Activated CD8-positive, alpha-beta T cell treated with anti-CD3 and anti-CD28 coated beads for 36 hours (primary cell): ENCODE measurements around the gene SURF1. TPM values are rescaled to one million over a fixed set of nuclear protein-coding genes. Genes with fewer than 3 reads are reported as not detected.
"Not testable (repeated sequence)": the region's sequence is repeated elsewhere in the genome, so short reads cannot be mapped to it uniquely, and the experiment has no call there.

Experiments used
- ATAC-seq: fragments of 200-7000 bp; cut with Tn5 transposase; one replicate; pipeline ENCODE4 v1.10.0; 2021; ENCODE audit warnings: mild to moderate bottlenecking, moderate library complexity
- CTCF ChIA-PET: fragments of 350-600 bp; sonication (Branson Sonifier 250); formaldehyde crosslinking; loops from one replicate; lab custom pipeline; 2021; ENCODE audit warnings: antibody characterized with exemption; lab: Charles Lee
- POLR2A ChIA-PET: fragments of 350-600 bp; sonication (Branson Sonifier 250); formaldehyde crosslinking; loops from one replicate; lab custom pipeline; 2021; ENCODE audit warnings: antibody characterized with exemption; lab: Charles Lee
- DNase-seq: peaks from one replicate; pipeline ENCODE4 v3.0.0-alpha.2; 2020
- H3K27ac Mint-ChIP-seq: one replicate; pipeline ENCODE4 v1.8.0; 2021; ENCODE audit warnings: mild to moderate bottlenecking, mixed read lengths
- H3K27me3 Mint-ChIP-seq: one replicate; pipeline ENCODE4 v1.8.0; 2021; ENCODE audit warnings: mixed read lengths
- H3K36me3 Mint-ChIP-seq: one replicate; pipeline ENCODE4 v1.8.0; 2021; ENCODE audit warnings: low read depth, mixed read lengths
- H3K4me1 Mint-ChIP-seq: one replicate; pipeline ENCODE4 v1.8.0; 2021; ENCODE audit warnings: low read depth, mixed read lengths
- H3K4me3 Mint-ChIP-seq: one replicate; pipeline ENCODE4 v1.8.0; 2021; ENCODE audit warnings: mild to moderate bottlenecking, moderate library complexity, mixed read lengths
- H3K9me3 Mint-ChIP-seq: one replicate; pipeline ENCODE4 v1.8.0; 2021; ENCODE audit warnings: mixed read lengths
- CTCF ChIP-seq: fragments of 200-600 bp; IDR thresholded peaks from one replicate; pipeline ENCODE4 v1.8.0; 2022; ENCODE audit warnings: antibody characterized with exemption, mild to moderate bottlenecking
- intact Hi-C: fragments of 100-400 bp; cut with micrococcal nuclease; formaldehyde crosslinking; loops from one replicate; pipeline ENCODE4 v1.10.0; 2022
- total RNA-seq, 2 experiments: library from RNA; stranded (reverse); gene quantifications; one replicate each; pipeline ENCODE4 v1.2.3, GENCODE V29; 2021

Gene SURF1
- total RNA-seq, 2 experiments from 2014 or later = 22.1 to 25.3 TPM

- Mint-ChIP-seq H3K36me3 (peaks cover 8% of the 10 kb centered on the region), H3K4me3 (no peak overlapping the region), H3K27me3 (no peaks in the 10 kb centered on the region), H3K9me3 (no peaks in the 10 kb centered on the region), H3K27ac (no peak overlapping the region), H3K4me1 (peaks cover 4% of the 10 kb centered on the region)
- POLR2A ChIA-PET = interaction anchor here (0.8 to 1.8 kb wide), 3 partner anchors 8 to 37 kb away, joined by 3 to 4 read pairs (median 4); partner anchors contain the start of genes MED22 and RPL7A
- DNase-seq (no peak), ATAC-seq (no peak)
- CTCF ChIA-PET = interaction anchor here (0.6 to 1.3 kb wide), 3 partner anchors 33 to 141 kb away, joined by 3 to 4 read pairs (median 4); no protein-coding TSS in a partner anchor
- TF ChIP-seq CTCF = no peak
- intact Hi-C loops = loop anchor here (10.0 kb wide), 1 partner anchor 105 kb away; no protein-coding TSS in a partner anchor
Observed at GRCh38 chr9:133379153-133380086, 23.1 kb upstream of the SURF1 start.

GRCh38 chr9:133378408-133378962 is 22.2 kb upstream of the SURF1 start:
- ATAC-seq = no peak
- intact Hi-C loops = loop anchor here (10.0 kb wide), 1 partner anchor 106 kb away; no protein-coding TSS in a partner anchor

GRCh38 chr9:133377721-133378216 is 21.5 kb upstream of the SURF1 start:
- Mint-ChIP-seq H3K4me3 (no peak overlapping the region), H3K36me3 (peaks cover 21% of the 10 kb centered on the region), H3K4me1 (peaks cover 16% of the 10 kb centered on the region), H3K9me3 (no peaks in the 10 kb centered on the region), H3K27me3 (no peaks in the 10 kb centered on the region), H3K27ac (no peak overlapping the region)
- ChIA-PET CTCF (interaction anchor here (0.7 to 2.1 kb wide), 4 partner anchors 18 to 231 kb away, joined by 3 to 6 read pairs (median 4); no protein-coding TSS in a partner anchor), POLR2A (interaction anchor here (1.4 to 1.8 kb wide), 6 partner anchors 10 to 36 kb away, joined by 3 to 9 read pairs (median 4); partner anchors contain the start of genes MED22 and RPL7A)
- no peak for DNase-seq
- TF ChIP-seq CTCF = no peak
- no peak for ATAC-seq
- intact Hi-C loops = loop anchor here (10.0 kb wide), 1 partner anchor 107 kb away; no protein-coding TSS in a partner anchor

More at GRCh38 chr9:133378408-133378962, 22.2 kb upstream of the SURF1 start:
- no peak for DNase-seq
- H3K4me1 Mint-ChIP-seq = peaks cover 9% of the 10 kb centered on the region
- peaks cover 14% of the 10 kb centered on the region for H3K36me3 Mint-ChIP-seq
- TF ChIP-seq CTCF = no peak
- H3K27me3 Mint-ChIP-seq = no peaks in the 10 kb centered on the region
- no peak overlapping the region for H3K27ac Mint-ChIP-seq
- no peaks in the 10 kb centered on the region for H3K9me3 Mint-ChIP-seq
- ChIA-PET POLR2A (interaction anchor here (1.4 to 1.8 kb wide), 4 partner anchors 11 to 36 kb away, joined by 3 to 5 read pairs (median 4); partner anchors contain the start of genes MED22 and RPL7A), CTCF (interaction anchor here (0.6 to 2.1 kb wide), 3 partner anchors 25 to 231 kb away, joined by 3 to 6 read pairs (median 3); no protein-coding TSS in a partner anchor)
- no peak overlapping the region for H3K4me3 Mint-ChIP-seq

- H3K27me3 Mint-ChIP-seq, H3K27ac Mint-ChIP-seq, ATAC-seq, DNase-seq, H3K9me3 Mint-ChIP-seq: not testable (repeated sequence)
- Mint-ChIP-seq H3K4me3 (peak overlapping the region; percentile 54), H3K36me3 (peaks cover 26% of the 10 kb centered on the region), H3K4me1 (peaks cover 21% of the 10 kb centered on the region)
- CTCF ChIA-PET = interaction anchor here (0.7 to 2.1 kb wide), 7 partner anchors 17 to 233 kb away, joined by 3 to 6 read pairs (median 4); no protein-coding TSS in a partner anchor
- POLR2A ChIA-PET = interaction anchor here (1.0 to 1.8 kb wide), 9 partner anchors 9 to 35 kb away, joined by 3 to 9 read pairs (median 4); partner anchors contain the start of genes MED22, RPL7A, SURF1 and SURF2
- intact Hi-C loops = loop anchor here (10.0 kb wide), 1 partner anchor 108 kb away; no protein-coding TSS in a partner anchor
Observed at GRCh38 chr9:133377280-133377679, 21.0 kb upstream of the SURF1 start.
